GM12891 (cell line): ENCODE data around the gene SLC38A11.

Experiments
- POLR2A ChIP-seq: IDR thresholded peaks from 2 replicates; pipeline ENCODE4 v1.6.1; 2011; ENCODE audit warnings: low read depth, low read length, control low read depth
- POLR2AphosphoS5 ChIP-seq: IDR thresholded peaks from 2 replicates; pipeline ENCODE4 v1.6.1; 2011; ENCODE audit warnings: low read depth, low read length, control low read depth
- POU2F2 ChIP-seq: IDR thresholded peaks from 2 replicates; pipeline ENCODE4 v1.6.1; 2011; ENCODE audit warnings: low read depth, mild to moderate bottlenecking, control low read depth, low read length, moderate library complexity
- SPI1 ChIP-seq: IDR thresholded peaks from 2 replicates; pipeline ENCODE4 v1.6.1; 2011; ENCODE audit warnings: low read depth, low read length, control low read depth
- TAF1 ChIP-seq: IDR thresholded peaks from 2 replicates; pipeline ENCODE4 v1.6.1; 2011; ENCODE audit warnings: low read depth, low read length, control low read depth

GRCh38 chr2:164964700-164965099 lies 9.4 kb upstream of the SLC38A11 start:
- TF ChIP-seq POLR2A (no peak), TAF1 (no peak), POLR2AphosphoS5 (no peak), SPI1 (no peak), POU2F2 (no peak)
